GM10266 (cell line): ENCODE results near the gene METTL22.

ENCODE experiments used
- DNase-seq: peaks from one replicate; pipeline ENCODE4 v3.0.0; 2012; ENCODE audit errors: extremely low spot score
- TF ChIP-seq, protein P1 (sequence below): IDR thresholded peaks from 2 replicates; pipeline ENCODE4 v1.5.1; 2012; ENCODE audit warnings: mild to moderate bottlenecking, low read depth; ENCODE audit not compliant: control insufficient read depth, insufficient read depth; ENCODE audit errors: missing control alignments

The METTL22 gene

DNA sequence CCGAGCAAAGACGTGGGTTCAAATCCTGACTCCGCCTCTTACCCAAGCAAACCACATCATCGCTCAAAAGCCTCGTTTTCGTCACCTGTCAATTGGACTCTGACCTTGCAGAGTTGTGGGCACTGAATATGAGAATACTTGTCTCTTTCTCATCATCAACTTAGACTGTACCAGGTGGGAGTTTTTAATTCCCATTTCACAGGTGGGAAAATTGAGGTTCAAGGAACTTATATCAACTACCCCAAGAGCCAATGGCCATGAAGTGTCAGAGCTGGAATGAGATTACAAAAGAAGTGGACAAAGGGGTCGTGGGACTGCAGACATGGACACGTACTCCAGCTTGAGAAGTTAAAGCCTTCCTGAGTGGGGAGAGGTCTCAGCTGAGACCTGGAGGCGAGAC lies 41.9 kb upstream of the METTL22 start:
- DNase-seq = no peak
- TF ChIP-seq, protein P1, sequence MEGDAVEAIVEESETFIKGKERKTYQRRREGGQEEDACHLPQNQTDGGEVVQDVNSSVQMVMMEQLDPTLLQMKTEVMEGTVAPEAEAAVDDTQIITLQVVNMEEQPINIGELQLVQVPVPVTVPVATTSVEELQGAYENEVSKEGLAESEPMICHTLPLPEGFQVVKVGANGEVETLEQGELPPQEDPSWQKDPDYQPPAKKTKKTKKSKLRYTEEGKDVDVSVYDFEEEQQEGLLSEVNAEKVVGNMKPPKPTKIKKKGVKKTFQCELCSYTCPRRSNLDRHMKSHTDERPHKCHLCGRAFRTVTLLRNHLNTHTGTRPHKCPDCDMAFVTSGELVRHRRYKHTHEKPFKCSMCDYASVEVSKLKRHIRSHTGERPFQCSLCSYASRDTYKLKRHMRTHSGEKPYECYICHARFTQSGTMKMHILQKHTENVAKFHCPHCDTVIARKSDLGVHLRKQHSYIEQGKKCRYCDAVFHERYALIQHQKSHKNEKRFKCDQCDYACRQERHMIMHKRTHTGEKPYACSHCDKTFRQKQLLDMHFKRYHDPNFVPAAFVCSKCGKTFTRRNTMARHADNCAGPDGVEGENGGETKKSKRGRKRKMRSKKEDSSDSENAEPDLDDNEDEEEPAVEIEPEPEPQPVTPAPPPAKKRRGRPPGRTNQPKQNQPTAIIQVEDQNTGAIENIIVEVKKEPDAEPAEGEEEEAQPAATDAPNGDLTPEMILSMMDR = no peak

GRCh38 chr16:8581831-8582580 lies 39.5 kb upstream of the METTL22 start:
- TF ChIP-seq, protein P1 = no peak
- no peak for DNase-seq

DNA sequence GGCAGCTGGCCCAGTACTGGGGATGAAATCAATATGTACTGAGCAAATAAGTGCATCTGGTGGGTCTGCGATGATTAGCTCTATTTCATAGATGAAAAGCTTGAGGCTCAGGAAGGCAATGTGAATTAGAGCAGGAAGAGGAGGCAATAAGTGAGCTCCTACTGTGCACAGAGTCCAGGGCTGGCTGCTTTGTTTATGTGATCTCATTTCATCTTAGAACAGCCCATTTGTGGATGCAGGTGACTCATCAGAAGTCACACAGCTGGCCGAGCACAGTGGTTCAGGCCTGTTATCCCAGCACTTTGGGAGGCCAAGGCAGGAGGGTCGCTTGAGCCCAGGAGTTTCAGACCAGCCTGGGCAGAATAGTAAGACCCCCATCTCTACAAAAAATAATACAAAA lies 38.3 kb upstream of the METTL22 start:
- TF ChIP-seq, protein P1 = no peak
- DNase-seq = no peak

DNA sequence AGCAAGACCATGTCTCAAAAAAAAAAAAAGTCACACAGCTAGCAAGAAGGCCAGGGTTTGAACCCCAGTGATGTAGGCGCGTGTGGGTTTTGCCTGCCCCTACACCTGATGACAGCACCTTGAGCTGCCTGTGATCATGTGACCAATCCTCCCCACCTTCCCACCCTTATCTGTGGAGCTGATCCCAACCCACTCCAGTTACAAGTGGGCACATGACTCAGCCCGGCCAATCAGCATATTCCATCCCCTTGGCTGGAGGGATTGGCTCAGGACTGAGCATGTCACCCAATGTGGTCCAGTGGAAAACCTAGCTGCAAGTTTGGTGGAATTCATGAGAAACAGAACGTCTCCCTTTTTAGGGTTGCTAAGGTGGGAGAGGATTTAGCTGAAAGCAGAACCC lies 37.8 kb upstream of the METTL22 start:
- no peak for DNase-seq
- TF ChIP-seq, protein P1 = no peak

- TF ChIP-seq, protein P1 = no peak
- no peak for DNase-seq
Observed at GRCh38 chr16:8585041-8585440, 36.5 kb upstream of the METTL22 start.

DNA sequence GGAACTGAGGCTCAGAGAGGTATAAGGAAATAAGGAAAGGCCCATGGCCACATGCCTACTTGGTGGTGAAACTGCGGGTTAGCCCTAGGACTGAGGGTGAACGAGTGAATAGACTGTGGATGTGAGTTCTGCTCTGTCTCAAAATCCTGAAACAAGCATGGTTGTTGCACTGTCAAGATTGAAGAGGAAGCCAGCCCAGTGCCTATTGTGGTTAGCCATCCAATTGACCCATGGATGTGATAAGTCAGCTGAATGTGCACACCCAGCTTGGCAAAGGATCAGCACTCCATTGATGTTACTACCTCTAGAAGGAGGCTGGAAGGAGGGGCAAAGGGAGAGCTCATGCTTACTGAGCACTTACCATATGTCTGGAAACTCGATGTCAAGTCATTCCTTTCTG lies 35.6 kb upstream of the METTL22 start:
- no peak for DNase-seq
- TF ChIP-seq, protein P1 = no peak

- TF ChIP-seq, protein P1 = no peak
- no peak for DNase-seq
Observed at GRCh38 chr16:8587065-8587464, 34.4 kb upstream of the METTL22 start.
